ENCODE data around the gene GTF2A2. TPM values are rescaled to one million over a fixed set of nuclear protein-coding genes. Genes with fewer than 3 reads are reported as not detected.
"Not testable (repeated sequence)": the region's sequence is repeated elsewhere in the genome, so short reads cannot be mapped to it uniquely, and the experiment has no call there.

Gene GTF2A2
- total RNA-seq, 4 donors from 2014 or later, result 31.8 to 66.3 (median 38.6) TPM

- H3K4me1 ChIP-seq, result no peaks in the 10 kb centered on the region
- no peak for ATAC-seq
- WGBS, 2 donors (ENCODE audit: low coverage in 1 of 2), result 85 to 100% methylated on average over 3 to 4 of the region's 4 CpGs
Observed at GRCh38 chr15:59644756-59645155, 12.6 kb downstream of the GTF2A2 start.

GRCh38 chr15:59642351-59642750, 15.0 kb downstream of the GTF2A2 start:
- Histone ChIP-seq H3K4me3 (no peak overlapping the region), H3K9me3 (no peaks in the 10 kb centered on the region), H3K36me3 (peaks cover 0 to 80% of the 10 kb centered on the region in 2 donors), H3K27me3 (no peaks in the 10 kb centered on the region), H3K4me1 (no peaks in the 10 kb centered on the region), H3K27ac (no peak overlapping the region)
- WGBS, 2 donors (ENCODE audit: low coverage in 1 of 2), result 75 to 85% methylated on average over 2 of the region's 2 CpGs
- no peak for TF ChIP-seq EP300 (IDR thresholded peaks at IDR 0.05)
- no peak for TF ChIP-seq POLR2A (IDR thresholded peaks at IDR 0.05)
- no peak for TF ChIP-seq CTCF (IDR thresholded peaks at IDR 0.05)
- no peak for TF ChIP-seq POLR2AphosphoS5 (IDR thresholded peaks at IDR 0.05)
- no peak for ATAC-seq

More at GRCh38 chr15:59644756-59645155, 12.6 kb downstream of the GTF2A2 start:
- no peaks in the 10 kb centered on the region for H3K9me3 ChIP-seq
- peaks cover 0 to 78% of the 10 kb centered on the region in 2 donors for H3K36me3 ChIP-seq
- H3K4me3 ChIP-seq, result no peak overlapping the region
- TF ChIP-seq POLR2A (IDR thresholded peaks at IDR 0.05) (no peak), CTCF (IDR thresholded peaks at IDR 0.05) (no peak), POLR2AphosphoS5 (IDR thresholded peaks at IDR 0.05) (no peak), EP300 (IDR thresholded peaks at IDR 0.05) (no peak)
- no peak overlapping the region for H3K27ac ChIP-seq
- H3K27me3 ChIP-seq, result no peaks in the 10 kb centered on the region

GRCh38 chr15:59637507-59637906, 19.8 kb downstream of the GTF2A2 start:
- 50 to 94% methylated on average over 1 to 2 of the region's 2 CpGs for WGBS, 2 donors (ENCODE audit: low coverage in 1 of 2)
- H3K4me1 ChIP-seq, H3K9me3 ChIP-seq, H3K4me3 ChIP-seq, ATAC-seq, H3K27ac ChIP-seq, H3K27me3 ChIP-seq: not testable (repeated sequence)
- H3K36me3 ChIP-seq, result peaks cover 0 to 61% of the 10 kb centered on the region in 2 donors

GRCh38 chr15:59636184-59636583, 21.1 kb downstream of the GTF2A2 start:
- no peak overlapping the region for H3K27ac ChIP-seq
- no peaks in the 10 kb centered on the region for H3K4me1 ChIP-seq
- peaks cover 0 to 52% of the 10 kb centered on the region in 2 donors for H3K36me3 ChIP-seq
- WGBS, 2 donors (ENCODE audit: low coverage in 1 of 2), result 76 to 77% methylated on average over 2 to 3 of the region's 3 CpGs
- TF ChIP-seq EP300 (IDR thresholded peaks at IDR 0.05) (no peak), POLR2A (IDR thresholded peaks at IDR 0.05) (no peak), CTCF (IDR thresholded peaks at IDR 0.05) (no peak), POLR2AphosphoS5 (IDR thresholded peaks at IDR 0.05) (no peak)
- ATAC-seq, result no peak
- H3K27me3 ChIP-seq, result no peaks in the 10 kb centered on the region
- no peaks in the 10 kb centered on the region for H3K9me3 ChIP-seq
- no peak overlapping the region for H3K4me3 ChIP-seq

GRCh38 chr15:59632714-59633113, 24.6 kb downstream of the GTF2A2 start:
- Histone ChIP-seq H3K4me1 (no peaks in the 10 kb centered on the region), H3K36me3 (peaks cover 0 to 19% of the 10 kb centered on the region in 2 donors), H3K9me3 (no peaks in the 10 kb centered on the region), H3K27ac (no peak overlapping the region), H3K27me3 (no peaks in the 10 kb centered on the region), H3K4me3 (no peak overlapping the region)
- no peak for TF ChIP-seq POLR2A (IDR thresholded peaks at IDR 0.05)
- no peak for TF ChIP-seq CTCF (IDR thresholded peaks at IDR 0.05)
- TF ChIP-seq POLR2AphosphoS5 (IDR thresholded peaks at IDR 0.05), result no peak
- TF ChIP-seq EP300 (IDR thresholded peaks at IDR 0.05), result no peak
- 25% methylated on average over 3 of the region's 4 CpGs; no CpG with 5 or more reads in 1 of the 2 donors for WGBS, 2 donors (ENCODE audit: low coverage in 1 of 2)
- no peak for ATAC-seq
